GM18505 (cell line): ENCODE data around the gene SLC36A3.
"Not testable (repeated sequence)": the region's sequence is repeated elsewhere in the genome, so short reads cannot be mapped to it uniquely, and the experiment has no call there.

ENCODE experiments used
- ATAC-seq: cut with Tn5 transposase; IDR thresholded peaks from one replicate; pipeline ENCODE4 v1.9.1; 2021; ENCODE audit not compliant: unreplicated experiment
- POLR2A ChIP-seq: IDR thresholded peaks from 4 replicates; pipeline ENCODE4 v1.6.1; 2011; ENCODE audit warnings: borderline replicate concordance; ENCODE audit not compliant: insufficient read depth, insufficient read length; ENCODE audit errors: extremely low read depth

The SLC36A3 gene

DNA sequence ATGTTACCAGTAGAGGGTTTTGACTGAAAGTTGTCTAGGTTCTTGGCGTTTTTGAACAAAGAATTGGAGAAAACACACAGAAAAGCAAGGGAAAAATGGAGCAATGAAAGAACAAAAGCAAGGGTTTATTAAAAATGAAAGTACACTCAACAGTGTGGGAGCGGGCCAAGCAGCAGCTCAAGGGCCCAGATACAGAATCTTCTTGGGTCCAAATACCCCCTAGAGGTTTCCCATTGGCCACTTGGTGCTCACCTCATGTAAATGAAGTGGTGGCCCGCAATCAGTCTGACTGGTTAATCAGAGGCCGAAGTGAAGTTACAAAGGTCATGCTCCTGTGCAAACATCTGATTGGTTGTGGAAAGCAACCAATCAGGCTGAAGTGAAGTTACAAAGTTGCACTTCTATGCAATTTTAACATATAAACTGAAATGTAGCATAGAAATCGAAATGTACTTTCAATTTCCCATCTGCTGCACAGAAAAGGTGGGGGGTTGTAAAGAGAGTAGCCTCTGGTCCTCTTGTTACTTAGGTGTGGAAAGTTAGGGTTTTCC lies 52.5 kb downstream of the SLC36A3 start:
- no peak for TF ChIP-seq POLR2A
- no peak for ATAC-seq

DNA sequence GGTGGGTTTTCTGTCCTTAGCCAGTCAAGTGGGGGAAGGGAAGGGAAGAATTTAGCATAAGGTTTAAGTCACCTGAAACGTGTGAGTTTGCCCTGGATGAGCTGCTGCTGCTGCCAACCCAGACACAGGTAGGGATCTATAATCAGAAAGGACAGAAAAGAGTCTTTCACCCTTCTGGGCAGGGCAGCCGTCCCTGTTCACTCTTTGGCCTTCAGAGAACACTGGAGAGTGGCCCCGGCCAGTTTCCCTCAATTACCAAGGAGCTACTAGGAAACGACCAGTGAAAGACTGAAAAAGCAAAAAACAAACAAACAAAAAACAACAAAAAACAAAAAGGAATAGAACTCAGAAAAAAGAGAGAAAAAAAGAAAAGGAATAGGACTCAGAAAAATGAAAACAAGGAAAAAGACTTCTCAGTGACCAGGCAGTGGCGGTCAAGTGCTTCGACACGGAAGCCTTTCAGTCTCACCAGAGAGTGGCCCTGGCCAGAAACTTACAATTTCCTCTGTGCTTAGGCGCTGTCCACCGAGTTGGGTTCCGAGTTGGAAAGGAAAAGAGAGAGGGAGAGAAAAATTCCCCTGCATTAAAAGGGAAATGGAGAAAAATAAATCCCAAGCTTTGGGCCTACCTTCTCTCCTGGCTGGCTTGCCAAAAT lies 53.1 kb downstream of the SLC36A3 start:
- TF ChIP-seq POLR2A = no peak
- no peak for ATAC-seq

DNA sequence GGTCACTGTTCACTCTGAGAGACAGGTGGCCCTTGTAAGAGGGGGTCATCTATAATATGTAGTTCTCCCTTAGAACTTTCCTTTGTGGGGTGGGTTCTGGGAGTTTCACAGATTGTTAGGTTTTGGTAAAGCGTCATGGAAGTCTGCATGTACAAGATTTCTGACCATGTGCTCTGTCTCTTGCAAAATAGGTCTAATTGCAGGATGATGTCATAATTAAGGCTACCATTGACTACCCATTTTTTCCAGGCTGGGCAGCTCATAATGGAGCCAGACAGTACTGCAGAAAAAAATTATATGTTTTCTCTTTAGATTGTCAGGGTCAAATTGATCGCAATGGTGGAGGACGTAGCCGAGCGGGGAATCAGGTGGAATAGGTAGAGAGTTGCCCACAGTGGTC lies 54.3 kb downstream of the SLC36A3 start:
- TF ChIP-seq POLR2A = no peak
- no peak for ATAC-seq

DNA sequence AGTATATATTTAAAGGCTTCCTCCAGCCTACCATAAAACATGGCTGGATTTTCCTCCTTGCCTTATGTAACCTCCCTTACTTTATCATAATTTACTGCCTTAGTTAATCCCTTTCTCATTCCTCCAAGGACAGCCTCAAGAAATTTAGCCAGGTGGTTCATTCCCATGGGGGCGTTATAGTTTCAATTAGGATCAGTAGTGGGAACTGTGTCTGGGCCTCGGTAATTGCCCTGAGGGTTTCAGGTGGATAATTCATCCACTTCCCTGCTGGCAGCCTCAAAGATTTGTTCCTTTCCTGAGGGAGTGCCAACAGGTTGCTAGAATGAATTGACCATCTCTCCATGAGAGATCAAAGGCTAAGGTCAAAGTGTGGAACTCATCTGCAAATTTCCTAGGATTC lies 54.9 kb downstream of the SLC36A3 start:
- no peak for ATAC-seq
- TF ChIP-seq POLR2A = no peak

DNA sequence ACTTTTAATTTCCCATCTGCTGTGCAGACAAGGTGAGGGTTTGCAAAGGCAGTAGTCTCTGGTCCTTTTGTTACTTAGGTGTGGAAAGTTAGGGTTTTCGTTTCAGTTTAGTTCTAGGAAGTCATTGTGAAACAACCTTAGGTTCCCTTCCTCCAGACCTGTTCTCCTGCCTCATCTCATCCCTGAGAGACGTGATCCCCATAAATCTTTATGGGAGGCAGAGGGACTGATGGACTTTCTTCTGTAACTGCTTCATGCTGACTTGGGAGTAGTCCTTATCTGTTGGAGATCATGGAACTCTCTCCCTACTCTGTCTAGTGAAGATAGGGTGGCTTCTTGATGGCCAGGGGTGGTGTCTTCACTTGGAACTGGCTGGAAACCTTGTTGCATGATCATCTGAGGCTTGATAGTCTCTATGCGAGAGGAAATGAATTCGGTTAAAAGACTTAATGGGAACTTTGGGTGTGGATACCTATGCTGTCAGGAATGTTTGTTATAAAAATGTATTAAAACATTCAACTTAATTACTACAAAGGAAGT lies 57.8 kb downstream of the SLC36A3 start:
- TF ChIP-seq POLR2A = no peak

DNA sequence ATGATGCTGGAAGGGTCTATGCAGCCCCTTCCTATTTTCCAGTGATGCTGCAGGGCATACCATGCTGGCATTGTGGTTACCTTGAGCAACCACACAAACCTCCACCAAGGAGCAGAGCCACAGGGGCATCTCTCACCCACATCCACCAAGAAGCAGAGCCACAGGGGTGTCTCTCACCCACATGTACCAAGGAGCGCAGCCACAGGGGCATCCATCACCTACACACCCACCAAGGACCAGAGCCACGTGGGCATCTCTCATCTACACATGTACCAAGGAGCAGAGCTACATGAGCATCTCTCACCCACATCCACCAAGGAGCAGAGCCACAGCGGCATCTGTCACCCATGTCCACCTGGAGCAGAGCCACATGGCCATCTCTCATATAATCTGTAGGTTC lies 59.4 kb downstream of the SLC36A3 start:
- no peak for TF ChIP-seq POLR2A
- no peak for ATAC-seq

More for the DNA sequence above, 57.8 kb downstream of the SLC36A3 start:
- ATAC-seq = no peak

DNA sequence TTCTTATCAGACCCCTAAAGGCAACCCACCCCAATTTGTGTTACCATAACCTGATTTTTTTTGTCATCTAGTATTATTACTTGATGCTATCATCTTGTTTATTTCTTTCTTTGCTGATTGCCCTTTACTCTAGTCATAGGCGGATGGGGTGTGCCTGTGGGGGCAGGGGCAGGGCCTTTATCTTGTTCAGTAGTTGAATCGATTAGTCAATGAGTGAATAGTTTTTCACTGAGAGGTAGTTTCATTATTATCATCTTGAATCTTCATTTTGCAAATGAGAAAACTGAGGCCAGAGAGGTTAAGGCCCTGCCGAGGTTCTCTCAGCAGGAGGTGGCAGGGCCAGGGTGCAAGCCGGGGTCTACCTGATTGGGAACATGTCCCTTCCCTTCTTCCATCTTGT lies 60.0 kb downstream of the SLC36A3 start:
- TF ChIP-seq POLR2A = no peak
- no peak for ATAC-seq

DNA sequence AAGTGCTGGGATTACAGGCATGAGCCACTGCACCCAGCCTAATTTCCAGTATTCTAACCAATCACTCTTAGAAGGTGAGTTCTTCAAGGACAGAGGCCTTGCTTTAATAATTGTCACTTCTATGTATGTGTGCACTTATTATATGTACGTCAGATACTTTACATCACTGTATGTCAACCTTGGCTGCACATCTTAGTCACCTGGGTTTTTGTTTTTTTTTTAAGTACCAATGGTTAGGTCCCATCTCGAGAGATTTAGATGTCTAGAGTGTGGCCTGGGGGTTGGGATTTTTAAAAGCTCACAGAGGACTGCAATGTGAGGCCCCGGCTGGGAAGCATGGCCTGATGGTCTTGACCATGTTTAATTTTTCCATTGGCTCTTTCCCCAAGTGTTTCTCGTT lies 60.4 kb downstream of the SLC36A3 start:
- ATAC-seq = no peak
- no peak for TF ChIP-seq POLR2A

DNA sequence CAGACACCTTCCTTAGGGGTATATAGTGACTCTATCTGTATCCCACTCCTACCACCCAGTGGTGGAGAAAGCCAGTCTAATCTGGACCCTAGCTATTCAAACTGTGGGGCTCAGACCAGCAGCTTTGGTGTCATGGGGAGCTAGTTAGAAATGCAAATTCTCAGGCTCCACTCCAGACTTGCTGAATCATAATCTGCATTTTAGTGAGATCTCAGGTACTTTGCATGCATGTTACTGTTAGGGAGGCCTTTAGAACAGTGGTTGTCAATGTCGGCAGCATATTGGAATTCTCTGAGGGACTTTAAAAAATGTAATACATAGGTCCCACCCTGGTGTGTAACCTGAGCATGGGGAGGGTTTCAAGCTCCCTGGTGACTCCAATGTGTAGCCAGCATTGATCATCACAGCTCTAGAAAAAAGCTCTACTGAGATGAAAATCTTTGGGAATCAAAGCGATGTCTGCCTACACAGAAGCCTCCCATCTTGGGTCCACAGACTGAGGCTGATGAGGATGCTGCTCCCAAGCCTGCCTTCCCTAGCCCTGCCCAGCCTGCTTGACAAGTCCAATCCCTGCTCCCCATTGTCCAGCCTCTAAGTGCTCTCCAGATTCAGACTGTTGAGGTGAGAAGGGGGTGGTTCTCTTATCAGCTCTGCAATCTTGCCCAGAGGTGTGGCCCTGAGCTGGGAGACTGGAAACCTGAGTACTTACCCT lies 62.5 kb downstream of the SLC36A3 start:
- no peak for TF ChIP-seq POLR2A
- ATAC-seq = no peak

DNA sequence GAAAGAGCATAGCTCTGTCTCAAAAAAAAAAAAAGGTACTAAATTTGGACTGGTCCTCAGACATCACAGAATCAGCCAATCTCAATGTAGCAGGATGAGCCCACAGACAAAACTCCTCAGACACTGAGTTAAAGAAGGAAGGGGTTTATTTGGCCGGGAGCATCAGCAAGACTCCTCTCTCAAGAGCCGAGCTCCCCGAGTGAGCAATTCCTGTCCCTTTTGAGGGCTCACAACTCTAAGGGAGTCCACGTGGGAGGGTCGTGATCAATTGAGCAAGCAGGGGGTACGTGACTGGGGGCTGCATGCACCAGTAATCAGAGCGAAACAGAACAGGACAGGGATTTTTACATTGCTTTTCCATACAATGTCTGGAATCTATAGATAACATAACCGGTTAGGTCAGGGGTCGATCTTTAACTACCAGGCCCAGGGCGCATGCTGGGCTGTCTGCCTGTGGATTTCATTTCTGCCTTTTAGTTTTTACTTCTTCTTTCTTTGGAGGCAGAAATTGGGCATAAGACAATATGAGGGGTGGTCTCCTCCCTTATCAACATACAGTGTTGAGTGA lies 63.2 kb downstream of the SLC36A3 start:
- ATAC-seq = not testable (repeated sequence)

DNA sequence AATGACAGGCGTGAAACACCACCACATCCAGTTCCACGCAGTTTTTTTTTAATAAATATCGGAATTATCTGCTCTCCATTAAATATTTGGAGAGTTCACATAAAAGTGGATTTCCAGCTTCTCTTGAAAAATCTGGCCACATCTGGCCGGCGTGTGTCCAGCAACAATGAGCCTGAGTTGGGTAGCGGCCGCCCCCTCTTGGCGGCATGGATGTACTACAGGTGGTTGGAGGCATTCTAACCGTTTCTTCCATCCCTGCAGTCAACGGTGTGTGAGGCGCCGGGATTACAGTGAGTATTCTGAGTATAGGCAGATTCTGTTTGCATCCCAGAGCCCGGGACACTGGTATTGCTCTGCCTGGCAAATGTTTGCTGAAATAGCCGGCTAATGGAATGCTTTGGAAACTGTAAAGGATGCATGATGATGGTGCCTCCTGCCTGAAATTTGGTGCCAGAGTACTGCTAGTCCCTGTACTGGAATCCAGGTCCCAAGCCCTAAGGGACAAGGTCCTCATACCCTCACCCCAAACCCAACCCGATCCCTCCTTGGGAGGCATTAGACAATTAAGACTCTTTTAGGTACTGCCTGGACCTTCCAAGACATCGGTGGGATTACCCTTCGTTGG lies 64.2 kb downstream of the SLC36A3 start:
- peak; percentile 44 for ATAC-seq
- no peak for TF ChIP-seq POLR2A

DNA sequence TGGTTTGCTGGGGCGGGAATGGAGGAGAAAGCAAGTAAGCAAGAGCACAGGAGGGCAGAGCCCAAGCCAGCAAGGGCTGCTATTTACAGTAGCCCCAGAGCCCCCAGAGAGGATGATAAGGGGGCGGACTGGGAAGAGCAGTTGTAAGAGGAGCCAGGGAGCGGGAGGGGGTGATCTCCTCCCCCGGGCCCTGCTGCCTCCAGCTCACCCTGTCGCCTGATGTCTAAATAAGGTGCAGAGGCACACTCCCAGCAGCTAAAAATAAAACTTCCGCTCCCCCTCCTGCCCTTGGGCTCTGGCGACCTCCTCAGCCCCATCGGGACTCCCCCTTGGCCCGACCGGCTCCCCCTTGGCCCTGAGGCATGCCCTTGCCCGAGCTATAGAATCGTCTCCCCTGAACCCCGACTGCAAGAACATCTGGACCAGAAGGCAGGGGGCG lies 65.2 kb downstream of the SLC36A3 start:
- peak; percentile 46 for ATAC-seq
- peak; percentile 31 for TF ChIP-seq POLR2A

DNA sequence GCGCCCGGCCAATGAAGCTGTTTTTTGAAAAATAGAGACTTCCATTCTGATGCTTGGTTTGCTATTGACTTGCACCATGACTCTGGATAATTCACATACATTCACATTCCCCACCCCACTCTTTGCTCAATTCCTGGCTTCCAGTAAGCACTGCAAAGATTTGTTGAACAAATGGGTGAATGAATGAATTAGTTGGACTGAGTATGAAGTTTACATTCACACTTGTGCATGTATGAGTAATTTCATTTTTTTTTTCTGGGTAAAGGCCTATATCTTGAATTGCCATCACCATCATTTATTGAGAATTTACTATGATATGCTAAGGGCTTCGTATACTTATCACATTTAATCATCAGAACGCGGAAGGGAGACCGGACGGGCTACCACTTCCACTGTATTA lies 65.9 kb downstream of the SLC36A3 start:
- no peak for ATAC-seq

More for the DNA sequence above, 65.9 kb downstream of the SLC36A3 start:
- TF ChIP-seq POLR2A = no peak
